ENCODE data around the gene DDX6.

GRCh38 chr11:118820412-118821357 is 29.7 kb upstream of the DDX6 start:
- TF ChIP-seq ISL1 (CRISPR knock-in tag; IDR thresholded peaks at IDR 0.05) (no peak), POU6F1 (CRISPR knock-in tag; IDR thresholded peaks at IDR 0.05; ENCODE audit: borderline replicate concordance, low read depth) (no peak), RARB (CRISPR knock-in tag; IDR thresholded peaks at IDR 0.05) (no peak), BACH2 (CRISPR knock-in tag; IDR thresholded peaks at IDR 0.05; ENCODE audit: borderline replicate concordance) (no peak), ZFP30 (CRISPR knock-in tag; IDR thresholded peaks at IDR 0.05) (no peak), ARNTL (CRISPR knock-in tag; IDR thresholded peaks at IDR 0.05; ENCODE audit: borderline replicate concordance, low read depth) (no peak), TSHZ2 (CRISPR knock-in tag; IDR thresholded peaks at IDR 0.05) (no peak), TOX (CRISPR knock-in tag; IDR thresholded peaks at IDR 0.05; ENCODE audit: borderline replicate concordance) (no peak), ZNF8 (CRISPR knock-in tag; IDR thresholded peaks at IDR 0.05) (no peak), PATZ1 (CRISPR knock-in tag; IDR thresholded peaks at IDR 0.05; ENCODE audit: borderline replicate concordance) (no peak)
